Gastroesophageal sphincter (tissue), 3 donors: ENCODE measurements around the gene PTPRN2.

ENCODE experiments used
- POLR2A ChIP-seq, 2 donors: fragments of 450-650 bp; IDR thresholded peaks; one replicate each; pipeline ENCODE4 v1.6.1; 2017; ENCODE audit warnings: antibody characterized with exemption in 2 of 2, mild to moderate bottlenecking in 2 of 2, moderate library complexity in 1 of 2
- TF ChIP-seq, protein P1 (sequence below), 4 experiments: fragments of 200-600 bp in 2 of 4; fragments of 450-650 bp in 2 of 4; sonication (generic) in 1 of 4; IDR thresholded peaks; one replicate each; pipeline ENCODE4 v1.5.1; 2017 to 2019; ENCODE audit warnings: antibody characterized with exemption in 4 of 4, mild to moderate bottlenecking in 2 of 4, moderate library complexity in 2 of 4

- TF ChIP-seq, protein P1, sequence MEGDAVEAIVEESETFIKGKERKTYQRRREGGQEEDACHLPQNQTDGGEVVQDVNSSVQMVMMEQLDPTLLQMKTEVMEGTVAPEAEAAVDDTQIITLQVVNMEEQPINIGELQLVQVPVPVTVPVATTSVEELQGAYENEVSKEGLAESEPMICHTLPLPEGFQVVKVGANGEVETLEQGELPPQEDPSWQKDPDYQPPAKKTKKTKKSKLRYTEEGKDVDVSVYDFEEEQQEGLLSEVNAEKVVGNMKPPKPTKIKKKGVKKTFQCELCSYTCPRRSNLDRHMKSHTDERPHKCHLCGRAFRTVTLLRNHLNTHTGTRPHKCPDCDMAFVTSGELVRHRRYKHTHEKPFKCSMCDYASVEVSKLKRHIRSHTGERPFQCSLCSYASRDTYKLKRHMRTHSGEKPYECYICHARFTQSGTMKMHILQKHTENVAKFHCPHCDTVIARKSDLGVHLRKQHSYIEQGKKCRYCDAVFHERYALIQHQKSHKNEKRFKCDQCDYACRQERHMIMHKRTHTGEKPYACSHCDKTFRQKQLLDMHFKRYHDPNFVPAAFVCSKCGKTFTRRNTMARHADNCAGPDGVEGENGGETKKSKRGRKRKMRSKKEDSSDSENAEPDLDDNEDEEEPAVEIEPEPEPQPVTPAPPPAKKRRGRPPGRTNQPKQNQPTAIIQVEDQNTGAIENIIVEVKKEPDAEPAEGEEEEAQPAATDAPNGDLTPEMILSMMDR (IDR thresholded peaks at IDR 0.05) = no peak
- no peak for TF ChIP-seq POLR2A (IDR thresholded peaks at IDR 0.05)
Observed at GRCh38 chr7:158527038-158527437, 60.6 kb downstream of the PTPRN2 start.
